ENCODE measurements around the gene CADM1.

DNA sequence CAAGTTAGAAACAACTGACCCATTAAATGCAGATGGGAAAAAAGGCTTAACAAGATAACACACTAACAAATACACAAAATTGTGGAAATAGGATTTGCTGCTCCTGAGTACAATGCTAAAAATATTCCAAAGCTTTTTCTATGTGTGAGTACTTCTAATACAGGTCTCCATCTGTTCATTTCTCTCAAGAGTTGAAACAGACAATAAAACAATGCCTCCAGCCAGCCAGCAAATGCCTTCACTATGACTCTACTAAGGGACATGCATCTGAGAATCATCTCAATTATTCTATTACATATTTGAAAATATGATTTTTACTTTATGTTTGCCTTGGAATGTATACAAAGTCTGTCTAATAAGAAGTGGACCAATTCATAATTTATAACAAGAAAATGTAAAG, 119.0 kb downstream of the CADM1 start:
- TF ChIP-seq CTCF (IDR thresholded peaks at IDR 0.05; ENCODE audit: low read depth, low read length, poor library complexity, severe bottlenecking) (no peak), EZH2phosphoT487 (IDR thresholded peaks at IDR 0.05; ENCODE audit: borderline replicate concordance, low read length) (no peak)
